HS-27A (cell line): Measurements from ENCODE around the gene SMTNL2.
"Not testable (repeated sequence)": the region's sequence is repeated elsewhere in the genome, so short reads cannot be mapped to it uniquely, and the experiment has no call there.

Experiments used
- DNase-seq: peaks from one replicate; pipeline ENCODE4 v3.0.0-alpha.2; 2012; ENCODE audit warnings: low read depth, missing footprints

The SMTNL2 gene

GRCh38 chr17:4635823-4636375 is 51.6 kb downstream of the SMTNL2 start:
- DNase-seq = no peak

DNA sequence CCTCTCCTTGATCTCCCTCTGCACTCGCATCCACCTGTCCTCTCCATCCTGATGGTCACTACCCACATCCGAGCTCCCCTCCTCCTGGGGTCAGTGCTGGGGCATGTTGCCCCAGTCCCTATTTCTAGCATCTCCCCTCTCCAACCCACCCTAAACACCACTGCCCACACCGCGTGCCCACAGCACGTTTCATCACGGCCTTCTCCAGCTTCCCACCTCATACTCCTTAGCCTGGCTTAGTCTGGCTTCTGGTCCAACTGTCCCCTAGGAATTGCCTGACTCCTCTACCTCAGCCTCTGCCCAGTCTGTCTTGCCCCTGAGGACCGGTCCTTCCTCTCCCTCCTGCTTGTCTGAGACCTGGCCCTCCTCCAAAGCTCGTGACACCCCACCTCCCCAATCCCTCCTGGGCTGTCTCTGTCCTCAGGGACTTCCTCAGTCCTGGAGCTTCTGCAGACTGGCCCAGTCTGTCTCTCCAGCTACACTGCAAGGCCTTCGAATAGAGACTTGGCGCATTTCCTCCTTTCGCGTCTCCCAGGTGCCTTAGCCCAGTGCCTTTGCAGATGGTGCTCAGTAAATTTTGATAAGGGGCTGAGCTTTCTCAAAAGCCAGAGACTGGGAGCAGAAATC is 52.3 kb downstream of the SMTNL2 start:
- DNase-seq = no peak

GRCh38 chr17:4638766-4639165 is 54.4 kb downstream of the SMTNL2 start:
- not testable (repeated sequence) for DNase-seq

DNA sequence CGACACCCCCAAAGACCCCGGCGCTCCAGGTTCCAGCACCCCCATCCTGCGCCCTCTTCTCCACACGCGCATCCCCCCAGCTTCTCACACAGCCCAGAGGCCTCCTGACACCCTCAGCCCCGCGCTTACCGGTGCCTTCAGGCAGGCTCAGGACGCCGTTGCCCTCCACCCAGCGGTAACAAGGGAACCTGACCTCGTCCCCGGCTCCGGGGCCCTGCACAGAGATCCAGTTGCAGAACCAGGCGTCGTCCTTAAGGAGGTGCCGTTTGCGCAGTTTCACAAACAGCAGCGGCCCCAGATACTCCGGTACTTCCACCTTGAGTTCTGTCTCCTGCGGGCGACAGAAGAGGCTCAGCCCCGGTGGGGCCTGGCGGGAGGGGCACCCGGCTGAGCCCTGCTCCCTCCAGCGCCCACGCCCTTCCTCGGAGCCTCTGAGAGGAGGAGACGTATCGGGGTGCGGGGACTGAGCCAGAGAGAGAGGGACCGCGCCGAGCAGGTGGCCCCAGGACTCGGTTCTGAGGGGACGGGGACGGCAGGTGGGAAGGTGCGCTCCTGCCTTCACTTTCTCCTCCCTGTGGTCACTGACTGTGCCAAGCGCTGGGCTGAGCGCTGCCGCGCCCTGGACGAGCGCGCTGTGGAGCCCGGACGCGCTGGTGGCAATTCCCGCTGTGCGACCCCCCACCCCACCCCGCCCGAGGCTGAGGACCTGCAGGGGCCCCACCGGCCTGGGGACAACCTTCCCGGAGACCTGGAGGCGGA is 55.2 kb downstream of the SMTNL2 start:
- DNase-seq = not testable (repeated sequence)

GRCh38 chr17:4640569-4641188 is 56.4 kb downstream of the SMTNL2 start:
- not testable (repeated sequence) for DNase-seq

DNA sequence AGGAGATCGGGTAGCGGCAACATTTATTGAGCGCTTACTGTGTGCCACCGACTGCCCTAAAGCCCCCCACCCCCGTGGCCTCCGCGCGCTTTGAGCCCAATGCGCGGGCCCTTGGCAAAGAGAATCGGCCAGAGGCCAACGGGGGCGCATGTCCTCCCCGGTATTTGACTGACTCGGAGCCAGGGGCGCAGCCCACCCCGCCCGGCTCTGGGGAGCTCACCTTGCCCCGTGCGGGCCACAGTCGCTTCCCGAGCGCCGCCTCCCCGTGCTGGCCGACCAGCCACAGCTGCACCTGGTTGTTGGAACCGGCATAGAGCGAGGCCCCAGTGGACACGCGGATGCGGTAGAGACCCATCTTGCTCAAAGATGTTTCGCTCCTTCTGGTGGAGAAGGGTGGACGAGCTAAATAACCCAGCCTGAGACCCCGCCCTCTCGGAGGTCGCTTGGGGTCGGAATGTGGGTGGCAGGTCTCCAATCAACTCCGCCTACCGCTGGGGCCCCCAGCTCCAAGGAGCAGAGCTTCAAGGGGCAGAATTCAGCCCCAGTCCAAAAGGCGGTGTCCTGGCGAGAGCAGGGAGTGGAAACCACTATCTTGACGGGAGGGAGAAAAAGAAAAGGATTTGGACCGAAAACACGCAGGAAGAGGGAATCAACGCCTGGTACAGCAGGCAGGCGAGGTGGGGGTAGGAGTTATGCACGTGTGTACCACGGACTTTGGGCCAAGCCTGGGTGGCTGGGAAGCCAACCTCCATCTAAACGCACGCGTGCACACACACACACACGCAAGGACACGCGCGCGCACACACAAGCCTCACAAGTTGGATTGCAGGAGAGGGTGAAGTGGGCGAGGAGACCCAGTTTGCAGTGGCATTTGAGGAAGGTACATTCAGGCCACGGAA is 57.2 kb downstream of the SMTNL2 start, which contains the start of gene ALOX15:
ALOX15 (minus strand) TSS at position 382 of the 899 bp plus-strand sequence; CDS start at position 355, 27 bp downstream.
- DNase-seq = no peak

DNA sequence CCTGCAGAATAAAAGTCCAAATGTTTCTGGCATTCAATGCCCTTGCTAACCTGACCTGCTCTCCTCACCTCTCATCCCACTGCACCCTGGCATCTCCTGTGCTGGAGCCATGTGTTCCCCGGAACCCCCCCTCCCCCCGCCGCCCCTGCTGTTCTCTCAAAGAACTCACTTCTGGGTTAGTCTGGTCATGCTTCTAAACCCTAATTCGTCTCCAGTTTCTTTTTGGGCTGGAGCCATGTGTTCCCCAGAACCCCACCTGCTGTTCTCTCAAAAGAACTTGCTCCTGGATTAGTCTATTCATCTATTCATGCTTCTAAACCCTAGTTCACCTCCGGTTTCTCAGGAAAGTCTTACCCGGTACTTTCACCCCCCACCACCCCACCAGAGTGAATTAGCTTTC is 58.0 kb downstream of the SMTNL2 start:
- DNase-seq = no peak

- DNase-seq = no peak
Observed at GRCh38 chr17:4643676-4644075, 59.3 kb downstream of the SMTNL2 start.

- no peak for DNase-seq
Observed at GRCh38 chr17:4645642-4646041, 61.3 kb downstream of the SMTNL2 start.

- DNase-seq = no peak
Observed at GRCh38 chr17:4648741-4649140, 64.4 kb downstream of the SMTNL2 start.

- no peak for DNase-seq
Observed at GRCh38 chr17:4652997-4653396, 68.7 kb downstream of the SMTNL2 start.

DNA sequence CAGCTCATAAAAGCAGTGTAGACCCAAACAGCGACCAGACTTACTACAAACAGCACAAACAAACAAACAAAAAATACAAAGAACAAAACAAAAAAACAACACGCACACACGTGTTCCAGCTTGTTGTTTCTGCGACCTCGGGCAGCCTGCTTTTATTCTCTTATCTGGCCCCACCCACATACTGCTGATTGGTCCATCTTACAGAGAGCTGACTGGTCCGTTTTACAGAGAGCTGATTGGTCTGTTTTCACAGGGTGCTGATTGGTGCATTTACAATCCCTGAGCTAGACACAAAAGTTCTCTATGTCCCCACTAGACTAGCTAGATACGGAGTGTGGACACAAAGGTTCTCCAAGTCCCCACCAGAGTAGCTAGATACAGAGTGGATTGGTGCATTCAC is 71.6 kb downstream of the SMTNL2 start:
- not testable (repeated sequence) for DNase-seq

GRCh38 chr17:4657678-4658077 is 73.3 kb downstream of the SMTNL2 start:
- no peak for DNase-seq
